ENCODE data around the gene KCNG4. TPM values are rescaled to one million over a fixed set of nuclear protein-coding genes. Genes with fewer than 3 reads are reported as not detected.

The KCNG4 gene
- total and polyA plus RNA-seq, 2 experiments from 2014 or later, result 0.07 TPM; not detected in 1

- H3K4me3 ChIP-seq, result no peak overlapping the region
- no peaks in the 10 kb centered on the region; the same call in 1 of the 2 replicates for H3K9me2 ChIP-seq (ENCODE audit: insufficient read depth)
- Mint-ChIP-seq H3K36me3 (ENCODE audit: low read depth) (no peaks in the 10 kb centered on the region), H3K27ac (no peak overlapping the region), H3K27me3 (ENCODE audit: insufficient read depth, low read depth, poor library complexity) (peaks cover 4% of the 10 kb centered on the region), H3K9me3 (no peaks in the 10 kb centered on the region), H3K4me3 (no peak overlapping the region), H3K4me1 (no peaks in the 10 kb centered on the region)
- H3K27me3 ChIP-seq (ENCODE audit: insufficient read depth), result no peaks in the 10 kb centered on the region
- no peak overlapping the region for H2AFZ ChIP-seq
- H3K36me3 ChIP-seq (ENCODE audit: insufficient read depth), result no peaks in the 10 kb centered on the region
- no peak overlapping the region for H3K27ac ChIP-seq (ENCODE audit: low read depth)
- no peaks in the 10 kb centered on the region for H3K79me2 ChIP-seq (replicated peaks; ENCODE audit: insufficient read depth)
- DNase-seq (ENCODE audit: low spot score), result no peak
- no peak; the same call in 2 of the 3 replicates for ATAC-seq
- H3K4me1 ChIP-seq (ENCODE audit: insufficient read depth), result no peaks in the 10 kb centered on the region
- TF ChIP-seq STAT1 (IDR thresholded peaks at IDR 0.05; ENCODE audit: unreplicated experiment) (no peak), REST (IDR thresholded peaks at IDR 0.05; ENCODE audit: unreplicated experiment) (no peak), CREB1 (CRISPR knock-in tag; IDR thresholded peaks at IDR 0.05; ENCODE audit: low read depth) (no peak), EZH2phosphoT487 (IDR thresholded peaks at IDR 0.05; ENCODE audit: unreplicated experiment) (no peak), POLR2AphosphoS5 (IDR thresholded peaks at IDR 0.05; ENCODE audit: low read depth) (no peak), NANOG (IDR thresholded peaks at IDR 0.05; ENCODE audit: borderline replicate concordance) (no peak), ZNF331 (CRISPR knock-in tag; IDR thresholded peaks at IDR 0.05; ENCODE audit: low read depth) (no peak), JUNB (IDR thresholded peaks at IDR 0.05; ENCODE audit: unreplicated experiment) (no peak), ZNF462 (CRISPR knock-in tag; IDR thresholded peaks at IDR 0.05) (no peak), ETS1 (IDR thresholded peaks at IDR 0.05) (no peak), CTCF (conservative IDR thresholded peaks at IDR 0.05; ENCODE audit: low read depth in 2 of 2) (no peak), ZNF114 (CRISPR knock-in tag; IDR thresholded peaks at IDR 0.05) (no peak), EZH2 (IDR thresholded peaks at IDR 0.05; ENCODE audit: low read depth, unreplicated experiment) (no peak)
- no peaks in the 10 kb centered on the region for H3F3A ChIP-seq (replicated peaks; ENCODE audit: low read depth)
- no peaks in the 10 kb centered on the region for H4K20me1 ChIP-seq (replicated peaks; ENCODE audit: insufficient read depth)
- no peak overlapping the region for H3K4me2 ChIP-seq
Observed at GRCh38 chr16:84267380-84267779, 27.6 kb upstream of the KCNG4 start.

Measured in GM23338 (cell line).